GM12875 (cell line): Measurements from ENCODE around the gene RFPL3.

Experiments
- H3K4me3 ChIP-seq: one replicate; pipeline ENCODE4 v1.5.1; 2011; ENCODE audit warnings: low read depth, low read length, control low read depth
- TF ChIP-seq, protein P1 (sequence below): IDR thresholded peaks from 2 replicates; pipeline ENCODE4 v1.5.1; 2011; ENCODE audit warnings: low read depth, mild to moderate bottlenecking, control low read depth, inconsistent platforms, low read length, moderate library complexity, borderline replicate concordance; ENCODE audit not compliant: insufficient read depth

RFPL3 gene

DNA sequence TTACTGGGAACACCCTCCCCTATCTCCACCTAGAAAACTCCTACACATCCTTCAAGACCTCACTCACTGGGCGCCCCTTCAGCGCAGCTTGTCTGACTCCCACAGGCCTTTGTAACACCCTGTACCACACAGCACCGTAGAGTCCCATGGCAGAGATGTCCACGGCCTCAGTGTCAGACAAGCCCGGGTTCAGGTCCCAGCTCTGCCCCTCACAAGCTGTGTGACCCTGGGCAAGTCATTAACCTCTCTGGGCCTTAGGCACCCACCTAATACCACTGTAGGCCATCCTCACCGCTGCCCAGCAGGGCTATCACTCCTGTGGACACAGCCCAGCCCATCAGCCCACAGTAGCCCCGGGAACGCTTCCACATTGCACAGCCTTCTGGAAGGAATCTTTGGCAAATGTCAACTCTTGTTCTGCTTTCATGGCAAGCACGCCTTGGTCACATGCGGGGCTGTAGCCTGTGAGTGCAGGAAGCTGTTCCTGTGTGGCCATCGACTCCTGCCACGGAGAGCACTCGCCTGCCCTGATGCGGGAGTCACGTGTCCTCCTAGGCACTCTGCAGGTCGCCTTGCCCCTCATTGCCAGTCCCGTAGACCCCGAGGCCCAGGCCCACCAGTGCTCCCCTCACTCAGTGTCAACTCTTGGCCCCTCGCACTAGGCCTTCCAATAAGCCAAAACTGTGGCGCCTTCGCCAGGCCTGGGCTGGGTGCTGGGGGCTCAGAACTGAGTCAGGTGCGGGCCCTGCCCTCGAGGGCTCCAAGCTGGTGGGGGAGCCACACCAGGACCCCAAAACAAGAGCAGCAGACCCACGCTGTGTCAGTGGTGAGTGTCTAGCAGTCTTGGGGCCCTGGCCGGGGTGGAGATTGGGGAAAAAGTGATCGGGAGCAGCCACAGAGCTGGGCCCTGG is 32.9 kb upstream of the RFPL3 start:
- no peak overlapping the region for H3K4me3 ChIP-seq
- TF ChIP-seq, protein P1, sequence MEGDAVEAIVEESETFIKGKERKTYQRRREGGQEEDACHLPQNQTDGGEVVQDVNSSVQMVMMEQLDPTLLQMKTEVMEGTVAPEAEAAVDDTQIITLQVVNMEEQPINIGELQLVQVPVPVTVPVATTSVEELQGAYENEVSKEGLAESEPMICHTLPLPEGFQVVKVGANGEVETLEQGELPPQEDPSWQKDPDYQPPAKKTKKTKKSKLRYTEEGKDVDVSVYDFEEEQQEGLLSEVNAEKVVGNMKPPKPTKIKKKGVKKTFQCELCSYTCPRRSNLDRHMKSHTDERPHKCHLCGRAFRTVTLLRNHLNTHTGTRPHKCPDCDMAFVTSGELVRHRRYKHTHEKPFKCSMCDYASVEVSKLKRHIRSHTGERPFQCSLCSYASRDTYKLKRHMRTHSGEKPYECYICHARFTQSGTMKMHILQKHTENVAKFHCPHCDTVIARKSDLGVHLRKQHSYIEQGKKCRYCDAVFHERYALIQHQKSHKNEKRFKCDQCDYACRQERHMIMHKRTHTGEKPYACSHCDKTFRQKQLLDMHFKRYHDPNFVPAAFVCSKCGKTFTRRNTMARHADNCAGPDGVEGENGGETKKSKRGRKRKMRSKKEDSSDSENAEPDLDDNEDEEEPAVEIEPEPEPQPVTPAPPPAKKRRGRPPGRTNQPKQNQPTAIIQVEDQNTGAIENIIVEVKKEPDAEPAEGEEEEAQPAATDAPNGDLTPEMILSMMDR, result no peak

DNA sequence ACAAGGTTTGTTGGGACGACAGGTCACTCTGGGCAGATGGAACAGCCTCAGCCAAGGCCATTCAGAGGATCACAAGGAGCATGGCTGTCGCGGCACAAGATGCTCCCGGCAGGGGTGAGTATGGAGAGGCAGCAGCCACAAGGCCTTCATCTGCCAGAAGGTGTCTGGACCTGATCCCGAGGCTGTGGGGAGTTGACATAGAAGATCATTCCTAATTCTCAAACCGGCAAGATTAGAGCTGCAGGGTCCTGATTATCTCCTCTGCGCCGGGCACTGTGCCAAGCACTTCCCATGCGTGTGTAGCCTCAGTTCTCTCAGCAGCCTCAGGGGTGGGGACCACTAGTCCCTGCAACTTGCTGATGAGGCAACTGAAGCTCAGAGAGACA is 32.3 kb upstream of the RFPL3 start:
- TF ChIP-seq, protein P1, result no peak
- H3K4me3 ChIP-seq, result no peak overlapping the region

GRCh38 chr22:32325811-32326237 is 31.8 kb upstream of the RFPL3 start:
- TF ChIP-seq, protein P1, result no peak
- no peak overlapping the region for H3K4me3 ChIP-seq

- TF ChIP-seq, protein P1, result no peak
- no peak overlapping the region for H3K4me3 ChIP-seq
Measured at GRCh38 chr22:32326647-32327046, 31.0 kb upstream of the RFPL3 start.

DNA sequence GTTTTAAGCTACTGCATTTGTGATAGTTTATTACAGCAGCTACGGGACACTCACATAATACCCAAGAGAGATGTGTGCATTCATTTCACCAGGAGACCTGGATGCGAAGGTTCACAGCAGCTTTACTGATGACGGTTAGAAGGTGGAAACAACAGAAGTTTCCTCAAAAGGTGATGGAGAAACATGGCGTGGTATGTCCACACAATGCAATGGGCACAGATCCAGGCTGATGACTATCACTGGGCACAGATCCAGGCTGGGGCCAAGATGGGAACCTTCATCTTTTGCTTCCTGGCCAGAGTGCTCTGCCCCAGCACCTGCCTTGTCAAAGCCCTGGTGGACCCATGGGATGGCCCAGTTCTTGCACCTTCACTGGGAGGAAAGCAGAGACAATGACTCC is 30.6 kb upstream of the RFPL3 start:
- H3K4me3 ChIP-seq, result no peak overlapping the region
- TF ChIP-seq, protein P1, result no peak

GRCh38 chr22:32327596-32328171 is 30.0 kb upstream of the RFPL3 start:
- no peak overlapping the region for H3K4me3 ChIP-seq
- TF ChIP-seq, protein P1, result no peak
